ENCODE results near the gene ZCCHC7.
"Not testable (repeated sequence)": the region's sequence is repeated elsewhere in the genome, so short reads cannot be mapped to it uniquely, and the experiment has no call there.

ZCCHC7 gene

GRCh38 chr9:37121881-37122280 lies 1.5 kb downstream of the ZCCHC7 start:
- DNase-seq = no peak

DNA sequence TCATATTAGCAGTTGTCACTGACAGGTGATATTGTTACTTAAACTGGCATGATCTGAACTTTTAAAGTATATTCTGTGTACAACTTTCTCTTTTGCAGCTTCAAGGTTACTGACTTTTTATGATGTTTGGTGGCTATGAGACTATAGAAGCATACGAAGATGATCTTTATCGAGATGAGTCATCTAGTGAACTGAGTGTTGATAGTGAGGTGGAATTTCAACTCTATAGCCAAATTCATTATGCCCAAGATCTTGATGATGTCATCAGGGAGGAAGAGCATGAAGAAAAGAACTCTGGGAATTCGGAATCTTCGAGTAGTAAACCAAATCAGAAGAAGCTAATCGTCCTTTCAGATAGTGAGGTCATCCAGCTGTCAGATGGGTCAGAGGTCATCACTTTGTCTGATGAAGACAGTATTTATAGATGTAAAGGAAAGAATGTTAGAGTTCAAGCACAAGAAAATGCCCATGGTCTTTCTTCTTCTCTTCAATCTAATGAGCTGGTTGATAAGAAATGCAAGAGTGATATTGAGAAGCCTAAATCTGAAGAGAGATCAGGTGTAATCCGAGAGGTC lies 5.9 kb downstream of the ZCCHC7 start:
- DNase-seq = no peak

GRCh38 chr9:37127018-37127417 lies 6.6 kb downstream of the ZCCHC7 start:
- DNase-seq = no peak

DNA sequence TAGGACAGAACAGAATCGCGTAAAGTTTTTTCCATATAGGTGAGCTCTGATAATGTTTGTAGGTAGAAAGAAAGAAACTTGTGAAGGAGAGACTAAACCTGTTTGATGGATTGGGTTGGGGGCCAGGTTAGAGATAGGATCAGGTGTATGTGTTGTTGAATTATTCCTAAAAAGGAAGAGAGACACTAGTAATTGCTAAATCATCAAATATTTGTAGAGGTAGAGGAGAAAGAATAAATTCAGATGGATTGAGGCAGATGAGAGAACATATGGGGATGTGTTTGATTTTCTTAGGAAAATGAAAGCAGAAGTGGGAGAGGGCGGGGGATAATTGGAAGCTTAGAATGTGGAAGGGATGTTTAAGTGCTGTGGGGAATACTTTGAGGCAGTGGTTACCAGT lies 7.7 kb downstream of the ZCCHC7 start:
- no peak for DNase-seq

- DNase-seq = no peak
Observed at GRCh38 chr9:37134166-37134565, 13.8 kb downstream of the ZCCHC7 start.

DNA sequence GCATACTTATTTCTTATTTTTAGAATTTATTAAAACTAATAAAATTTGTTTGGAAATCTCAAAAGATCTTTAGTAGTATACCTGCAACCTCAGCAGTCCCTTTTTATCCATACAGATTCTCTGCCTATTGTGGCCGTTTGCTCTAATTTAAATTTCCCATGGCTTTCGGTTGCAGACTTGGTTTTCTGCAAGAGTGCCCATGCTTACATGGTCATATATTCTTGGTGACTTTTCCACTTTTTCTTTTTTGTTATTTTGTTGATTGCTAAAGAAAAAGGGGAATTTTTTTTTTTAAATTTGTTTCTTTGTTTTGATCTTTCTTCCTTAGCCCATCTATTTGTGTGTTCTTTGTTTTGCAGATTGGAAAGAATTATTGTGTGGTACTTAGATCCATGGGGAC lies 20.6 kb downstream of the ZCCHC7 start:
- no peak for DNase-seq

DNA sequence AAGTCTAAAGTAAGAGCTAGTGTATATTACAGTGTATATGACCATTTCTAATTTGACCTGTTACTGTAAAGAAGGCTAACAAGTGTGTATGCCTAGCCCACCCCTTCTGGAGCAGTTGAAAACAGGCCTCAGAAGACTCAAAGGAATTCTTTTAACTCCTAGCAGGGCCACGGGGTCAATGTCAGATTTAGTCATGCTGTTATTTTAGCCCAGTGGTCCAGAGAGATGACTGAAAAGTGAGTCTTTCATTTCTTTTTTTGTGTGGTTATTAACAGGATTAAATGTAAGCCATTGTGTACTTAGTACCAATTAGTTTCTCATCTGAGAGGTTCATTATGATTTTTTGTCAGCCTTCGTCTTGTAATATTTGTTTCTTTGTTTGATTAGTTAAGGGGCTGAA lies 24.4 kb downstream of the ZCCHC7 start:
- DNase-seq = no peak

- DNase-seq = peak; percentile 52
Observed at GRCh38 chr9:37146410-37146809, 26.0 kb downstream of the ZCCHC7 start.

DNA sequence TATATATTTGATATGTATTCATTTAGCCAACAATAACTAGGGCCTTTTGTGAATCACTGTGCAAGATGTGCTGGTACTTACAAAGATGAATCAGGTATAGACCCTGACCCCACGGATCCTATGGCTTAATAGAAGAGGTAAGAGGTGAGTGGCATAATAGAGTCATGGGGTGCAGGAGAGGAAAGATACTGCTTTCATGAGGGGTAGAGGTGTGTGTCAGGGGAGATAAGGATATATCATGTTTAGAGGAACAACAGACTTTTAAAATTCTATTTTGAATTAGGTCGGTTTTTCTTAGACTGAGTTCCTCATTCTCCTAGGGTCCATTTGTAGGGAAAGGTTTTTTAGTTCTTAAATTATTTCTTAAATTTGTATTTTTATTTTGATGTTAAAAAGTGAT lies 27.8 kb downstream of the ZCCHC7 start:
- no peak for DNase-seq

- DNase-seq = no peak
Observed at GRCh38 chr9:37149666-37150308, 29.4 kb downstream of the ZCCHC7 start.

DNA sequence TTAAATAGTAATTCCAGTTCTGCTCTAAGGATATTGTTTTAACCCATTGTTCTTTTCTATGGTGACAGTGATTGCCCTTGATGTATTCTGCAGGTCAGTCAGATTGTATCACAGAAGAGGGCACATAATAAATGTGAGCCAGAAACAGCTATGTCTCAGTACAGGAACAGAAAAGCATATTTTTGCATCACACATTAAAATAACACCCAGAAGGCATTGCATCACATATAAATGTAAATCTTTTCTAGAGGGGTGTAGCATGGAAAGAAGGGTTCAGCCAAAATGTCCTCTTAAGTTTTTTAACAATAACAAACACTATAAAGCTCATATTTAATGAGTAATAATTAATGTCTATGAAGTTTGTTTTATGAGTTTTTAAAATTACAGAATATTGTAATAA lies 30.0 kb downstream of the ZCCHC7 start:
- DNase-seq = no peak

DNA sequence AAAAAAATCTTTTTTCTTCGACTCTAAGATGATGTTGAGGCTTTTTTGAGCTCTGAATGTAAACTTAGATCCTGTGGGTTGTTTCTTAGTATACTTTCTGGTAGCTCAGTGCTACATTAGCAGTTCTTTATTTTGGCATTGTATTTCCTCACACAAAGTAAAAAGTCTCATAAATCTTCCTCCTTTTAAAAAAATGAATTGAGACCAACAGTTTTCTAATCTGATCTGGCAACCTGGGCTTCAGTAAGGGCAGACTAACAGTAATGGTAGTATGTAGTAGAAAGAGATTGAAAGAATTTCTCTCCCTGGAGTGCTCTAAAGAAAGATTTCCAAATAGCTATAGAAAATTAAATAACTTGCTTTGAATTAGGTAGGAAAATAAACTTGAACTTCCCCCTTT lies 31.4 kb downstream of the ZCCHC7 start:
- DNase-seq = no peak

GRCh38 chr9:37152365-37152764 lies 32.0 kb downstream of the ZCCHC7 start:
- no peak for DNase-seq

DNA sequence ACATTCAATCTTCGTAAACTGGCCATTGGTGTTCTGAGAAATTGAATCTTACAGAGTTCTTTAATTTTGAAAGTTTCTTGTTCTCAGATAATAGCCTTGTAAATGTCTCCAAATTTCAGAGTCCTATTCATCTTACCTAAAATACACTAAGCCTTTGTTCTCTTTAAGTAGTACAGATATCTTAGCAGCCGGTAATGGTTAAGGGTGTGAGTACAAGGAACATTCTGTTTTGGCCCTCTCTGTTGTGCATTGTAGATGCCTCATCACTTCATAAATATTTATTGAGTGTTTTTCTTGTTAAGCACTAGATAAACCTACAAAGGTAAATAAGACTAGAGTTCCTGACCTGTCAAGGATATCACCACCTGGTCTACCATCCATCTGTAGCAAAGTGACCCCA lies 35.2 kb downstream of the ZCCHC7 start:
- no peak for DNase-seq

- no peak for DNase-seq
Observed at GRCh38 chr9:37156205-37156604, 35.8 kb downstream of the ZCCHC7 start.

DNA sequence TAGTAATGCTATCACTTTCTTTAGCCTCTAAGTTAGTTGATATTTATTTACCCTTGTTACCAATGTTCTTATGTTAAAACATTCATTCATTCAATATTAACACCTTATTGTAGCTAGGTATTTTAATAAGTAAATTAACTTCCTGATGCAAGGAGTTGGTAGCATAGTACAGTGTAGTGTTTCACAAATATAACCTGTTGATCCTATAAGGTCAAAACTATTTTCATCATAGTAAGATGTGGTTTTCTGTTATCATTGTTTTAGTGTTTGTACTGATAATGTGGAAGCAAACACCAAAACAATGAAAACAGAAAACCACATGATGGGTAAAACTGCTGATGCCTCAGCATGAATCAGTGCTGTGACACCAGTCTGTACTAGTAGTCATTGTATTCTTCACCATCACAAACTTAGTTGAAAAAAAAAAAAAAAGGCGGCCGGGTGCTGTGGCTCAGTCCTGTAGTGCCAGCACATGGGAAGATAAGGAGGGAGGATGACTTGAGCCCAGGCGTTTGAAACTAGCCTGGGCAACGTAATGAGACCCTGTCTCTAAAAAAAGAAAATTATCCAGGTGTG lies 36.5 kb downstream of the ZCCHC7 start:
- DNase-seq = no peak

GRCh38 chr9:37157726-37158377 lies 37.5 kb downstream of the ZCCHC7 start:
- no peak for DNase-seq

DNA sequence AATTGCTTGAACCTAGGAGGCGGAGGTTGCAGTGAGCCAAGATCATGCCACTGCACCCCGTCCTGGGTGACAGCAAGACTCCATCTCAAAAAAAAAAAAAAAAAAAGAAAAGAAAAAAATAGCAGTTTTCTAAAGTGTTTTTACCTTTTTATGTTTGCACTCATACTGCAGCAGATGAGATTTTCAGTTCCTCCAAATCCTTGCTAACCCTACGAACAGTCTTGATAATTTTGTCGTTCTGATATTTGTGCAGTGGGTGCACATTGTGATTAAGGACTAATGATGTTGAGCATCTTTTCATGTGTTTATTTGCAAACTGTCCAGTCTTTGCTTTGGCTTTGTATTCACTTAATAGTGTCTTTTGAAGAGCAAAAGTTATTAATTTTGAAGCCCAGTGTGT lies 42.9 kb downstream of the ZCCHC7 start:
- DNase-seq = no peak

GRCh38 chr9:37164335-37164734 lies 44.0 kb downstream of the ZCCHC7 start:
- not testable (repeated sequence) for DNase-seq

DNA sequence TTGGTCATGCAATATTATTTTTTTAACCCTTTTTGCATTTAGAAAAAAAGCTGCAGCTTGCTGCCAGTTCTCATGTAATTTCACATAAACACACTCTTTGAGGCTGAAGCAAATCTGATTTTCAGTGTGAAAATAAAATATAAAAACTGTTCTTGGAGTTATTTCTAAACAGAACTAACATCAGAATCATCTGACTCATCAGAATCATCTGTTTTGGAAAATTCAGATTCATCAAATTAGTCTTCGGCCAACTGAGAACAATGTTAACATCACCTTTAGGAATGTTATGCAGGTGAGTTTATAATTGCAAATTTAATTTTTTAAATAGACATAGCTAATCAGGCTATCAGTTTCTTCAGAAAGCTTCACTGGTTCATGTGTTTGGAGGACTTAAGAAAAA lies 45.3 kb downstream of the ZCCHC7 start:
- DNase-seq = no peak

- no peak for DNase-seq
Observed at GRCh38 chr9:37167456-37168047, 47.2 kb downstream of the ZCCHC7 start.

GRCh38 chr9:37172557-37172956 lies 52.2 kb downstream of the ZCCHC7 start:
- no peak for DNase-seq

- no peak for DNase-seq
Observed at GRCh38 chr9:37174247-37174646, 53.9 kb downstream of the ZCCHC7 start.

DNA sequence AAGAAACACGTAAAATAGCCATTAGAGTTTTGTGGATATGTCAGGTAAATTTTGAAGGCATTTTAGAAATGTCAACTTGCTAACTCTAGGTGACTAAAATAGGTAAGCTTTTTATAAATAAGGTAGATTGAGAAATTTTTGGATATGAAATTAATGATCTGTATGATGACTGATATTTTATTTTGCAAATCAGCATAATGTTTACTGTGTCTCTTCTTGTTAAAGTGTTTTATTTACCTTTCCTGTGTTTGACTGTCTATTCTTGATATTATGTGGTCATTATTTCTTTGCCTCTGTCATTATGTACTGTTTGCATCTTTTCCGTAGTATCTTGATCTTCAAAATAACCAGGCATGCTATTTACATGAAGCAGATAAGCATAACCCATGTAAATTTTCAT lies 58.4 kb downstream of the ZCCHC7 start:
- DNase-seq = no peak

Measured in CD4-positive, alpha-beta T cell treated with Interleukin-10 for 1 hour (primary cell).